Measurements from ENCODE around the gene TP53BP2. TPM values are rescaled to one million over a fixed set of nuclear protein-coding genes. Genes with fewer than 3 reads are reported as not detected.

Gene TP53BP2
- polyA plus RNA-seq, 3 donors from 2014 or later, result 3.5 to 16.7 (median 5.2) TPM

DNA sequence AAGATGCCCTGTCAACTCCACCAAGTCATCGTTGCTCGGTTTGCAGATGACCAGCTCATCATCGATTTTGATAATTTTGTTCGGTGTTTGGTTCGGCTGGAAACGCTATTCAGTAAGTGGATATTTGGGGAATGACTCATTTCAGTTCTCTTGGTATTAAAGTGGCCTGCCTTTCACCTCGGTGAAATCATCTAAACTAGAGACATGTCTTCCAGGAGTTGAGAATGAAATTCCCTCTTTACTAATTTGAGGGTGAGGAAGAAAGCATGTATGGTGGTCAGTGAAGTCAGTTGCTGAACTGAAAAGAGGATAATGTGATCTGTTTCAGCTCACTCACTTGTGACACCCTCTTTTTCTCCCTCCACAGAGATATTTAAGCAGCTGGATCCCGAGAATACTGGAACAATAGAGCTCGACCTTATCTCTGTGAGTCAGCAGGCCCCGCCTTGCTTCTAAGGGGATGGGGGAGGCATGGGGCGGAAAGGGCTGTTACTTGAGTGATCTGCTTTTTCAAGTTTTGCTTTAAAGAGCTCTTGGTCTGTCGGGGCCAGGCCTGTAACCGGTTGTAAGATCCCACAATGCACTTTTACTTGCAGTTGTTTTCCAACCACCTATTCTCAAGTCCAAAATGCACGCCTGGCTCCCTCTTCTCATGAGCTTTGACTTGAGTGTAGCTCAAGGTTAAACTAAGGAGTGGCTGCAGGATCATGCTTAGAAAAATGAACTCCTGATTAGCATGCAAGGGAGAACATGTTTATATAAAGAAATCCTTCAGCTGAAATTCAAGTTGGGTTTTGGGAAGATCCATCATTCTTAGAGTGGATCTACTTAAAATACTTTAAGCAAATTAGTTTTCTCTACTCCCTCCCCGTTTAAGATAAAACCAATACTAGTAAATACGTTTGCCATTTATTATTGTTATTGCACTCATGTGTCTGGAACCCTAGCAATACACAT, 73.7 kb downstream of the TP53BP2 start:
- Mint-ChIP-seq H3K36me3 (peaks cover 18 to 57% (median 29%) of the 10 kb centered on the region in 3 donors), H3K27ac (peak overlapping the region in 4 of 6 donors; percentile 41 to 79 (median 55)), H3K4me1 (peaks cover 11 to 18% of the 10 kb centered on the region in 2 donors), H3K9me3 (no peaks in the 10 kb centered on the region), H3K27me3 (ENCODE audit: low read depth in 3 of 3) (peaks cover 2 to 5% (median 4%) of the 10 kb centered on the region in 3 donors), H3K4me3 (no peak overlapping the region)
- no peak for DNase-seq

DNA sequence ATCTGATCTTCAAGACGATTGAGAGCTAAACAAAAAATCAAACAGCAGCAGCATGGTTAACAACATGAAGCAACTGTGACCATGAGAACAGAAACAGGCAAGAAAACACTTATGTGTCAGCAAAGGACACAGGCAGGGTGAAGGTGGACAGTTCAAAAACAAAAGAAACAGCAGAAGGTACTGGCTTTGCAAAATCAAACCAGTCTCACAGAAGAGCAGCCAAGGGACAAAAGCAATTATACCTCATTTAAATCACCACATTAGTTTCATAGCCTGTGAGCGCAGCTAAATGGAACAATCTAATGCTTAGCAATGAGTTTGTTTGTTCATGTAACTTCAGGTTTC, 74.3 kb downstream of the TP53BP2 start:
- H3K27me3 Mint-ChIP-seq (ENCODE audit: low read depth in 3 of 3), result peaks cover 2 to 4% (median 3%) of the 10 kb centered on the region in 3 donors
- H3K4me3 Mint-ChIP-seq, result no peak overlapping the region
- peak overlapping the region in 3 of 6 donors; percentile 32 to 79 (median 73) for H3K27ac Mint-ChIP-seq
- H3K4me1 Mint-ChIP-seq, result peaks cover 9 to 15% of the 10 kb centered on the region in 2 donors
- DNase-seq, result no peak
- no peaks in the 10 kb centered on the region for H3K9me3 Mint-ChIP-seq
- peaks cover 17 to 54% (median 29%) of the 10 kb centered on the region in 3 donors for H3K36me3 Mint-ChIP-seq

DNA sequence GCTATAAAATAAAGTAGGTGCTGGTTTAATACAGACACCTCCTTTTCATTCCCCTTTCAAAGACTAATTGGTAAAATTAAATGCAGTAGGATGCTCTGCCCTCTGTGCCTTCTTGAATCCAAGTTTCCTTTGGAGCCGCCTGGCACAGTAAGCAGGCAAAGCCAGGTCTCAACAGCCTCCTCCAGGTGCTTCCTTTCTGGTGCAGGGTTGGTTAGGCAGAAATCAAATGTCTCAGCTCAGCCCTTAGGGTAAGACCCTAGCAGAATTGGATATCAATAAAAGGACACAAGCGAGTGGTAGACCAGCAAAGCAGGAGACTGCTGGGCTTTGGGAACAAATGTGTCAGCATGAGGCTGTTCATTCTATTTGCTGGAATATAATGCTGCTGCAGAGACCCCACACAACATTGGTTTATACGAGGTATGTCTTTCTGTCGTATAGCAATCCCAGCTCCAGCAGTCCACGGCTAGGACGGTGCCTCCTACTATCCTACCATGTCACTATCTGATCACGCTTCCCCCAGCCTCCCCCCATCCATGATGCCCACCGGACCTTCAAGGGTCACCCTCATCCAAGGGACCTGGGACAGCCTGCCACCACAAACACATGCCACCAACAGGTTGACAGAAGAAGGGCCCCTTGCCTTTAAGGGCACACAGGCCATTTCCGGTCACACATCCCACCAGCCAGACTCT, 75.0 kb downstream of the TP53BP2 start:
- H3K36me3 Mint-ChIP-seq, result peaks cover 23 to 54% (median 31%) of the 10 kb centered on the region in 3 donors
- peaks cover 2 to 8% of the 10 kb centered on the region in 2 donors for H3K4me1 Mint-ChIP-seq
- no peaks in the 10 kb centered on the region for H3K9me3 Mint-ChIP-seq
- no peak overlapping the region for H3K4me3 Mint-ChIP-seq
- peaks cover 2 to 4% (median 3%) of the 10 kb centered on the region in 3 donors for H3K27me3 Mint-ChIP-seq (ENCODE audit: low read depth in 3 of 3)
- DNase-seq, result no peak
- H3K27ac Mint-ChIP-seq, result peak overlapping the region in 4 of 6 donors; percentile 7 to 76 (median 47)

DNA sequence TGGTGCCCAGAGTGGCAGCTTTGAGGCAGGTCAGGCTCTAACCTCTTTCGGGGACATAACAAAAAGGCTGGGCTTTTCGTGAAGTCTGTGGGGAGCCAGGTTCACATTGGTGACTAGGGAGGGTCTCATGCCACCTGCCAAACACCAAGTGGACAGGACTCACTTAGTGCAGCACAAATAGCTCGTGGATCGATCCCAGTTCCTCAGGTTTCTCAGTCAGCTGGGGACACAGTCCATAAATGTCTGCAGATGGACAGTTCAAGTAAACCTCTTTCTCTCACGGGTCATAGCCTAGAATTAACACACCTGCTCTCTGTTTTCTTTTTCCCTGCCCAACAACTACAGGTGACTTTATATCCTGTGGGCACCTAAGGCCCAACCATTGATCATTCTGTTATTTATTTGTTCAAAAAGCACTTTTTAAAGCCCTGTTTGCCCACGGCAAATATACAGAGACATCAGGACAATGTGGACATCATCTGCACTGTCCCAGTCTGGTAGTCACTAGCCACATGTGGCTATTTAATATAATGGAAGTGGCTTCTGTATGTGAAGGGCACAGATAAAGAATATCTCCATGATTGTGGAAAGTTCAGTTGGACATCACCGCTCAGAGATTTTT, 79.9 kb downstream of the TP53BP2 start:
- Mint-ChIP-seq H3K36me3 (peaks cover 29 to 50% (median 35%) of the 10 kb centered on the region in 3 donors), H3K27ac (peak overlapping the region in 2 of 6 donors; percentile 25 to 54), H3K4me1 (no peaks in the 10 kb centered on the region), H3K4me3 (no peak overlapping the region), H3K27me3 (ENCODE audit: low read depth in 3 of 3) (peaks cover 0 to 2% (median 2%) of the 10 kb centered on the region in 3 donors), H3K9me3 (no peaks in the 10 kb centered on the region)
- no peak for DNase-seq

DNA sequence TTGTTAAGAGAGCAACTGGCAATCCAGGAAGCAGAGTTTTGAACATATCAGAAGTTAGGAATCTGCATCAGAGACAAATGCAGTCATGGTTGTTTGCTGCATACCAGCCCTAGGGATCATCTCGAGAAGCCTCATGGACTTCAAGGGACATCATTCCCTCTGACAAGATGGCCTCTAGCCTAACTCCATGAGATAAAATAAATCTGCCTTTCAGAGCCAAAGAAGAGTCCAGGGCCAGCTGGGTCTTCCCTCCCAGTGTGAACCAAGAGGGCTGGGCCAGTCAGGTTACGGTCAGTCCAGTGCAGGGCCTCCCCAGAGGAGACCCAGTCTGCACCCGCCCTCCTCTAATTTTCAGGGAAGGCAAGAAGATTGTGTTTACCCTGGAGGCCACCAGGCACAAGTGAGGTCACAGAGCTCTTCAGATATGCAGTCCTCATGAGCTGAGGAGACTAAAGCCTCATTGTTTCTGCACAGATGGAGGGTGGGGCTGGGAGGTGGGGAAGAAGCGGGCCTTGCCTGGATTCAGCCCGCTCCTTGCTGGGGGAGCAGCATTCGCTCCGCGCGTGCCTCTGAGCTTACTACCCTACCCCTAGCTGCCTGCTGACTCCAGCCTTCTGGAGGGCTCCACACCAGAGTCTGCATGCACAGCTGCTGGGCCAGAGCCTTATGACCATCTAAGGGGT, 80.6 kb downstream of the TP53BP2 start:
- Mint-ChIP-seq H3K4me1 (no peaks in the 10 kb centered on the region), H3K27ac (peak overlapping the region in 1 of 6 donors; percentile 17), H3K9me3 (no peaks in the 10 kb centered on the region), H3K27me3 (ENCODE audit: low read depth in 3 of 3) (peaks cover 2% of the 10 kb centered on the region in 3 donors), H3K4me3 (no peak overlapping the region), H3K36me3 (peaks cover 30 to 49% (median 32%) of the 10 kb centered on the region in 3 donors)
- DNase-seq, result no peak

DNA sequence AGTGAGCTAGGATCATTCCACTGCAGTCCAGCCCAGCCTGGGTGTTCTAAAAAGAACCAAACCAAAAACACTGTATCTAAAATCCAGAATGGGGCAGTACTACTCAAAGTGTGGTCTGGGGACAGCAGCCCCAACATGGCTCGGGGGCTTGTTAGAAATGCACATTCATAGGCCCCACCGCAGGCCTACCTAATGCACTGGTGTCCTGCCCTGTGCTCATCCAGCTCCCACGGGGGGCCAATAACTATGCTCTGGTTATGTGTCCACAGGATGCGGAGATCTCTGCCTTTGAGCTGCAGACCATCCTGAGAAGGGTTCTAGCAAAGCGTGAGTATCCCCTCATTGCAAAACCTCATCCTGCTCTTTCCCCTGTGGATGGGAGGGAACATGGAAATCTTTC, 81.9 kb downstream of the TP53BP2 start:
- no peak overlapping the region for H3K4me3 Mint-ChIP-seq
- no peak for DNase-seq
- no peaks in the 10 kb centered on the region for H3K9me3 Mint-ChIP-seq
- peaks cover 0 to 2% (median 2%) of the 10 kb centered on the region in 3 donors for H3K27me3 Mint-ChIP-seq (ENCODE audit: low read depth in 3 of 3)
- H3K4me1 Mint-ChIP-seq, result no peaks in the 10 kb centered on the region
- H3K27ac Mint-ChIP-seq, result no peak overlapping the region
- peaks cover 27 to 46% (median 28%) of the 10 kb centered on the region in 3 donors for H3K36me3 Mint-ChIP-seq

DNA sequence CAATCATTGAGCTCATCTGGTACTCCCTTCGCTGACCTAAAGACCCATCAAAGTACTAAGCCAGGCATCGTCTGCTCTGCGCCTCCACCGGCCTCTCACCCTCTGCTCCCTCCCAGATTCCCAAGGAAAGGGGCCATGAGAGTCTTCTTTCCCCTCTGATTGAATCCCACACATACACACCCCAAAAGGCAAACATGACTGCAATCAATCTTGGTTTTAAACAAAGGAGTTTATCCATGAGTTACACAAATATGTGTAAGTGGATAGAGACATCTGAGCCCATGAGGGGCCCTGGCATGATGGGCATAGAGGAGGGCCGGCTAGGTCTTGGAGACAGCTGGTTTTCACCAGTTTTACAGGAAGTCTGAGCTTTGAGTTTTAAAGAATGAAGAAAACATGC, 82.5 kb downstream of the TP53BP2 start:
- no peaks in the 10 kb centered on the region for H3K4me1 Mint-ChIP-seq
- no peak for DNase-seq
- H3K4me3 Mint-ChIP-seq, result no peak overlapping the region
- H3K27me3 Mint-ChIP-seq (ENCODE audit: low read depth in 3 of 3), result peaks cover 0 to 2% (median 2%) of the 10 kb centered on the region in 3 donors
- no peaks in the 10 kb centered on the region for H3K9me3 Mint-ChIP-seq
- H3K36me3 Mint-ChIP-seq, result peaks cover 27 to 48% (median 28%) of the 10 kb centered on the region in 3 donors
- peak overlapping the region in 3 of 6 donors; percentile 63 to 80 (median 67) for H3K27ac Mint-ChIP-seq

DNA sequence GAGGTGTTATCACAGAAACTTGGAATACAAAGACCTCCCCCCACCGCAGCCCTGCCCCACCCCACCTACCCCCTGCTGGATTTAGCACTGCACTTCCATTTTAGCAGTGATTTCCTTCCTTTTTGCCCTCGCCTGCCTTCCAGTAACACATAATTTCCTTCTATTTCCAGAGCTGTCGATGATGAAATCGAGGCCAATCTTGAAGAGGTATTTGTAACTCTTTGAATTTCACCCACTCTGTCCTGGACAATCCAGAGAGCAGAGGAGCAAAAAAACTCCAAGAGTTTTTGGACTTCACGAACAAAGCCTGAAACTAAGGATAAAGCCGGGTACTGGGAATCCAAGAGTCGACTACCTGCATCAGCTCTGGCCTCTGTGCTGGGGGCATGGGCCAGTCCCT, 84.3 kb downstream of the TP53BP2 start:
- Mint-ChIP-seq H3K27me3 (ENCODE audit: low read depth in 3 of 3) (peaks cover 0 to 2% (median 2%) of the 10 kb centered on the region in 3 donors), H3K4me1 (no peaks in the 10 kb centered on the region), H3K27ac (peak overlapping the region in 1 of 6 donors; percentile 46), H3K9me3 (no peaks in the 10 kb centered on the region), H3K36me3 (peaks cover 32 to 55% (median 32%) of the 10 kb centered on the region in 3 donors), H3K4me3 (no peak overlapping the region)
- no peak for DNase-seq

GRCh38 chr1:223760833-223761232, 84.9 kb downstream of the TP53BP2 start:
- Mint-ChIP-seq H3K27ac (peak overlapping the region in 2 of 6 donors; percentile 5 to 40), H3K36me3 (peaks cover 26 to 49% (median 27%) of the 10 kb centered on the region in 3 donors), H3K4me1 (no peaks in the 10 kb centered on the region), H3K4me3 (no peak overlapping the region), H3K9me3 (no peaks in the 10 kb centered on the region), H3K27me3 (ENCODE audit: low read depth in 3 of 3) (peaks cover 0 to 2% (median 2%) of the 10 kb centered on the region in 3 donors)
- no peak for DNase-seq

DNA sequence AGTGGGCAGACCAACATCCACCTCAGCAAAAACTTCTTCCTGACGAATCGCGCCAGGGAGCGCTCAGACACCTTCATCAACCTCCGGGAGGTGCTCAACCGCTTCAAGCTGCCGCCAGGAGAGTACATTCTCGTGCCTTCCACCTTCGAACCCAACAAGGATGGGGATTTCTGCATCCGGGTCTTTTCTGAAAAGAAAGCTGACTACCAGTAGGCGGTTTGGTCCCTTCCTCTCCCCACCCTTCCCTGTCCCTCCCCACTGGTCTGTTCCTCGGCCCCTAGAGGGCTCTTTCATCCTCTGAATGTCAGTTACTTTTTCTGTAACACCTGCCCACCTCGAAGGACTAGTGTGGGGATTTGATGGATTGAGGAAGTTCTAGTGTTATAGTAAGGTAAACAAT, 86.5 kb downstream of the TP53BP2 start:
- Mint-ChIP-seq H3K27me3 (ENCODE audit: low read depth in 3 of 3) (peaks cover 0 to 2% (median 2%) of the 10 kb centered on the region in 3 donors), H3K27ac (peak overlapping the region in 3 of 6 donors; percentile 11 to 56 (median 17)), H3K9me3 (no peaks in the 10 kb centered on the region), H3K36me3 (peaks cover 24 to 41% (median 27%) of the 10 kb centered on the region in 3 donors), H3K4me3 (no peak overlapping the region), H3K4me1 (no peaks in the 10 kb centered on the region)
- no peak for DNase-seq

GRCh38 chr1:223758734-223759133, 87.0 kb downstream of the TP53BP2 start:
- H3K4me1 Mint-ChIP-seq, result no peaks in the 10 kb centered on the region
- peaks cover 0 to 2% (median 2%) of the 10 kb centered on the region in 3 donors for H3K27me3 Mint-ChIP-seq (ENCODE audit: low read depth in 3 of 3)
- DNase-seq, result no peak
- peaks cover 24 to 44% (median 27%) of the 10 kb centered on the region in 3 donors for H3K36me3 Mint-ChIP-seq
- no peak overlapping the region for H3K4me3 Mint-ChIP-seq
- peak overlapping the region in 1 of 6 donors; percentile 11 for H3K27ac Mint-ChIP-seq
- H3K9me3 Mint-ChIP-seq, result no peaks in the 10 kb centered on the region

DNA sequence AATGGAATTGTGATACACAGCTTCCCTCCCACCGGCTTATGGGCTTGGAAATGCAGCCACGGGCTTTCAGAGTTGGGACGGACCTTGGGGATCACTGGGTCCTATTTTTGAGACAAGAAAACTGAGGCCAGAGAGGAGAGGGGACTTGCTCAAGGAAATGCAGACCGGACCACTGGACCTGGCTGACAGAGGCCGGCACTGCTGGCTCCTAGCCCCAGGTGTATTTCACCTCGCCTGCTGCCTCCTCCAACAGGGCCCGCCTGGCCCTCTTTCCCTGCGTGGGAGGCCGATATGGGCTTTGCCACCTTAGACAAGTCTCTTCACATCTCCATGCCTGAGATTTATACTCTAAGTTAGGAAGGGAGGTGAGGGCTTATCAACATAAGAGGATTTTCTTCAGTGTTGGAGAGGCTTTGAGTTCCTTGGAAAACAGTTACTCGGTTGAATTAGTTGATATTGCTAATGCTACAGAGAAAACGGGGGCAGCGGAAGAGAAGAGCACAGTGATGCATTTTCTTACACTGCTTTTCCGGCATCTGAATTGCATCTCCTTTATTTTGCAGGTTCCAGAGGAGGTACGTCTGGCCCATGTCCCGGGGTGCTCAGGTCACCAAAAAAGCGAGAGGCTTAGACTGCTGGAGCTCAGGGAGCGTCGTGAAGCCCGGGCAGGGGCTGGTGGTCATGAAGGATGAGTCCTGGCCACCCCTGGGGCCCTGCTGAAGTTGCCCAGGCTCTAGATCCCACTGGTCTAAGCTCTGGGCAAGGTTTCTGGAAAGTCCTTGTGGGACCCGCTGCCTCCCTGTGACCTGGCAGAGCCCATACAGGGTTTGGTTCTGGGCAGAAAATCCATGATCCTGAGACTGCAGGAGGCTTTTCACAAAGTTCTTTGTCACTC, 88.7 kb downstream of the TP53BP2 start:
- no peak for DNase-seq
- no peaks in the 10 kb centered on the region for H3K4me1 Mint-ChIP-seq
- H3K27ac Mint-ChIP-seq, result peak overlapping the region in 2 of 6 donors; percentile 22 to 51
- H3K27me3 Mint-ChIP-seq (ENCODE audit: low read depth in 3 of 3), result peaks cover 0 to 2% (median 0%) of the 10 kb centered on the region in 3 donors
- H3K4me3 Mint-ChIP-seq, result no peak overlapping the region
- H3K36me3 Mint-ChIP-seq, result peaks cover 23 to 47% (median 25%) of the 10 kb centered on the region in 3 donors
- H3K9me3 Mint-ChIP-seq, result no peaks in the 10 kb centered on the region

Data from immature natural killer cell (primary cell).